Endothelial cell of umbilical vein (primary cell): ENCODE measurements around the gene HDAC8. TPM values are rescaled to one million over a fixed set of nuclear protein-coding genes. Genes with fewer than 3 reads are reported as not detected.

Experiments used
- BruUV-seq: library from RNA; stranded (reverse); fragments of 400-500 nt; replicated peaks from 2 replicates; lab custom pipeline; 2021; lab: Mats Ljungman, UMichigan
- CTCF ChIA-PET: fragments of 300-600, 350-600 bp; sonication (Branson Sonifier 250); formaldehyde crosslinking; loops from one replicate; lab custom pipeline; 2021; ENCODE audit warnings: antibody characterized with exemption, inconsistent platforms; lab: Charles Lee
- POLR2A ChIA-PET: fragments of 300-600, 350-600 bp; sonication (Branson Sonifier 250); formaldehyde crosslinking; loops from one replicate; lab custom pipeline; 2021; ENCODE audit warnings: antibody characterized with exemption, inconsistent platforms; lab: Charles Lee
- DNase-seq: peaks from one replicate; pipeline ENCODE4 v3.0.0-alpha.2; 2011; ENCODE audit warnings: low read depth, low spot score
- FAIRE-seq: peaks from 2 replicates; lab custom pipeline; 2011; peaks lifted over from hg19 to GRCh38; lab: Jason Lieb, UNC
- H2AFZ ChIP-seq: 2 replicates; pipeline ENCODE4 v1.6.0; 2012; ENCODE audit warnings: low read depth, low read length, control low read depth, inconsistent platforms
- H3K27ac ChIP-seq: 2 replicates; pipeline ENCODE4 v1.5.1; 2011; ENCODE audit warnings: low read depth, mild to moderate bottlenecking, control low read depth, low read length, moderate library complexity; ENCODE audit not compliant: insufficient read depth
- H3K27me3 ChIP-seq, 2 experiments: 2 replicates each; pipeline versions ENCODE4 v1.6.0 to v1.6.1; 2011; ENCODE audit warnings: low read length in 2 of 2, mixed read lengths in 1 of 2; ENCODE audit not compliant: control insufficient read depth in 2 of 2, insufficient read depth in 2 of 2
- H3K36me3 ChIP-seq, 2 experiments: 2 replicates in 1 of 2; 3 replicates in 1 of 2; pipeline ENCODE4 v1.5.1; 2011; ENCODE audit warnings: low read length in 2 of 2, mild to moderate bottlenecking in 1 of 2, moderate library complexity in 1 of 2; ENCODE audit not compliant: control insufficient read depth in 2 of 2, insufficient read depth in 2 of 2; ENCODE audit errors: extremely low read depth in 1 of 2
- H3K4me1 ChIP-seq: 3 replicates; pipeline ENCODE4 v1.5.1; 2011; ENCODE audit warnings: mild to moderate bottlenecking, low read length; ENCODE audit not compliant: control insufficient read depth, insufficient read depth; ENCODE audit errors: extremely low read depth
- H3K4me2 ChIP-seq: 2 replicates; pipeline ENCODE4 v1.6.1; 2011; ENCODE audit warnings: low read length, control low read depth, mixed read lengths; ENCODE audit not compliant: insufficient read depth
- H3K4me3 ChIP-seq, 3 experiments: fragments of 200-600 bp in 1 of 3; sonication (generic), shearing (Covaris generic) in 1 of 3; replicated peaks in 1 of 3; 2 replicates each; pipeline ENCODE4 v1.5.1; 2011 to 2016; ENCODE audit warnings: control low read depth in 3 of 3, low read length in 3 of 3, mild to moderate bottlenecking in 2 of 3, inconsistent platforms in 1 of 3, low read depth in 1 of 3, moderate library complexity in 1 of 3; ENCODE audit not compliant: insufficient read depth in 1 of 3
- H3K79me2 ChIP-seq: 2 replicates; pipeline ENCODE4 v1.6.0; 2012; ENCODE audit warnings: low read length, inconsistent platforms; ENCODE audit not compliant: control insufficient read depth, insufficient read depth
- H3K9ac ChIP-seq: replicated peaks from 2 replicates; pipeline ENCODE3; 2011; ENCODE audit warnings: low read length, control low read depth; ENCODE audit not compliant: insufficient read depth; ENCODE audit errors: extremely low read depth
- H3K9me1 ChIP-seq: replicated peaks from 3 replicates; pipeline ENCODE4 v1.6.0; 2011; ENCODE audit warnings: mild to moderate bottlenecking, low read length; ENCODE audit not compliant: control insufficient read depth, insufficient read depth; ENCODE audit errors: extremely low read depth
- H3K9me3 ChIP-seq: replicated peaks from 2 replicates; pipeline ENCODE4 v1.5.1; 2012; ENCODE audit warnings: low read length, inconsistent platforms; ENCODE audit not compliant: control insufficient read depth, insufficient read depth
- H4K20me1 ChIP-seq: replicated peaks from 2 replicates; pipeline ENCODE3; 2011; ENCODE audit warnings: mild to moderate bottlenecking, low read length; ENCODE audit not compliant: control insufficient read depth, insufficient read depth; ENCODE audit errors: extremely low read depth
- CTCF ChIP-seq, 2 donors: IDR thresholded peaks; 1 replicate in 1 of 2; 2 replicates in 1 of 2; pipeline ENCODE4 v1.5.1; 2011; ENCODE audit warnings: low read length in 2 of 2, mild to moderate bottlenecking in 2 of 2, moderate library complexity in 2 of 2, control low read depth in 1 of 2, inconsistent platforms in 1 of 2, low read depth in 1 of 2; ENCODE audit not compliant: insufficient read depth in 1 of 2; ENCODE audit errors: extremely low read depth in 1 of 2
- EZH2 ChIP-seq: IDR thresholded peaks from 2 replicates; pipeline ENCODE4 v1.6.1; 2012; ENCODE audit warnings: borderline replicate concordance, low read depth, mild to moderate bottlenecking, moderate library complexity, low read length, inconsistent platforms; ENCODE audit not compliant: severe bottlenecking
- FOS ChIP-seq: IDR thresholded peaks from 2 replicates; pipeline ENCODE4 v1.6.1; 2011; ENCODE audit warnings: mild to moderate bottlenecking, low read length, moderate library complexity, borderline replicate concordance; ENCODE audit not compliant: insufficient read depth
- GATA2 ChIP-seq: IDR thresholded peaks from 2 replicates; pipeline ENCODE4 v1.7.0; 2011; ENCODE audit warnings: low read depth, mild to moderate bottlenecking, moderate library complexity, mixed read lengths, low read length; ENCODE audit not compliant: insufficient read length, insufficient read depth
- JUN ChIP-seq: IDR thresholded peaks from 2 replicates; pipeline ENCODE4 v1.6.1; 2011; ENCODE audit warnings: borderline replicate concordance, low read depth; ENCODE audit not compliant: insufficient read length, insufficient read depth
- MAX ChIP-seq: IDR thresholded peaks from 2 replicates; pipeline ENCODE4 v1.6.1; 2011; ENCODE audit not compliant: insufficient read depth, insufficient read length
- MYC ChIP-seq: IDR thresholded peaks from one replicate; pipeline ENCODE4 v1.6.1; 2011; ENCODE audit warnings: mild to moderate bottlenecking, low read depth, low read length
- POLR2A ChIP-seq: IDR thresholded peaks from 2 replicates; pipeline ENCODE4 v1.6.1; 2012; ENCODE audit warnings: low read depth, mild to moderate bottlenecking, control low read depth, low read length
- POLR2AphosphoS5 ChIP-seq: IDR thresholded peaks from 2 replicates; pipeline ENCODE4 v1.6.1; 2012; ENCODE audit warnings: low read depth, mild to moderate bottlenecking, control low read depth, low read length, moderate library complexity; ENCODE audit not compliant: insufficient read depth
- dilution Hi-C: fragments of 300-500 bp; cut with MboI; formaldehyde crosslinking; loops from one replicate; pipeline ENCODE4 v1.15.0; 2019; ENCODE audit warnings: low sequenced_read_pairs; ENCODE audit not compliant: extremely low pct_ligation_motif_present
- intact Hi-C: fragments of 100-400 bp; cut with micrococcal nuclease; formaldehyde crosslinking; loops from one replicate; pipeline ENCODE4 v1.10.0; 2022
- polyA plus RNA-seq, 4 experiments: library from polyadenylated mRNA; depleted of rRNA in 3 of 4; stranded (reverse) in 3 of 4; unstranded in 1 of 4; fragments of >200 nt; gene quantifications; 2 replicates each; pipeline versions ENCODE4 v1.2.1 to v1.2.3, GENCODE V29; 2011 to 2012; ENCODE audit warnings: missing spikeins in 1 of 4
- total RNA-seq: library from RNA; stranded (reverse); gene quantifications from 2 replicates; pipeline ENCODE4 v1.2.3, GENCODE V29; 2021

The HDAC8 gene
- total and polyA plus RNA-seq, 2 donors (not counting 3 experiments of a cell fraction or from before 2014, with no cell fraction given): 17.6 to 37.2 TPM

- no peak overlapping the region for H3K4me2 ChIP-seq
- H3K9me3 ChIP-seq: no peaks in the 10 kb centered on the region
- TF ChIP-seq MAX (no peak), POLR2AphosphoS5 (no peak), FOS (no peak), GATA2 (no peak), EZH2 (no peak), MYC (no peak), CTCF (IDR thresholded peaks at IDR 0.05; ENCODE audit: extremely low read depth in 1 of 2, insufficient read depth in 1 of 2, low read depth in 1 of 2, low read length in 2 of 2) (no peak), POLR2A (no peak), JUN (no peak)
- FAIRE-seq: no peak
- no peak overlapping the region for H3K4me3 ChIP-seq
- no peaks in the 10 kb centered on the region for H3K4me1 ChIP-seq
- no peaks in the 10 kb centered on the region for H3K9me1 ChIP-seq
- no peaks in the 10 kb centered on the region for H3K36me3 ChIP-seq
- H4K20me1 ChIP-seq: no peaks in the 10 kb centered on the region
- intact Hi-C loops (no loop called here), dilution Hi-C loops (no loop called here)
- no peak overlapping the region for H3K27ac ChIP-seq
- POLR2A ChIA-PET: no interaction called here
- H3K27me3 ChIP-seq: no peaks in the 10 kb centered on the region
- CTCF ChIA-PET: no interaction called here
- BruUV-seq: no TSS peak
- no peaks in the 10 kb centered on the region for H3K79me2 ChIP-seq
- no peak for DNase-seq
- H2AFZ ChIP-seq: no peak overlapping the region
- H3K9ac ChIP-seq: no peak overlapping the region
Measured at GRCh38 chrX:72367516-72367915, 205.1 kb downstream of the HDAC8 start.
